Eye (tissue), 1 donor: Measurements from ENCODE around the gene EML6.

Experiments used
- DNase-seq: peaks from one replicate; pipeline ENCODE4 v3.0.0-alpha.2; 2015

The EML6 gene

DNA sequence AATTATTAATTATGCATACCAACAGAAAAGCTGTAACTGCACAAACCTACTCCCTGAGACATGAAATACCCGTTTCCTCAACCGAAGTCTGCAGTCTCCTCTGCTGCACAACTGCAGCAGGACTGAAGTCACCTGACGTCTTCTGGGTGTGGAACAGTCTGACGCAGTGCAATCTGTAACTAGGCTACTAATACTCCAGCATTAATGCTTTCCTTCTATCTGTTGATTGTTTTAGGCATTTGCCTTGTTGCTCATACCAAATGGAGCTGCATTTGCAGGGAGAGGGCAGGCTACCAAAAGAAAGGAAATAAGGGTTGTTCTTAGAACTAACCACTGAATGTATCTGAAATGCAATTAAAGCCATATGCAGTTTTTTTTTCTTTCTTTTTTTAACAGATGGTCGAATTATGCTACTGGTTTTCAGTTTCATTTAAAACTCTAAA, 286.7 kb downstream of the EML6 start:
- DNase-seq: peak; percentile 52

DNA sequence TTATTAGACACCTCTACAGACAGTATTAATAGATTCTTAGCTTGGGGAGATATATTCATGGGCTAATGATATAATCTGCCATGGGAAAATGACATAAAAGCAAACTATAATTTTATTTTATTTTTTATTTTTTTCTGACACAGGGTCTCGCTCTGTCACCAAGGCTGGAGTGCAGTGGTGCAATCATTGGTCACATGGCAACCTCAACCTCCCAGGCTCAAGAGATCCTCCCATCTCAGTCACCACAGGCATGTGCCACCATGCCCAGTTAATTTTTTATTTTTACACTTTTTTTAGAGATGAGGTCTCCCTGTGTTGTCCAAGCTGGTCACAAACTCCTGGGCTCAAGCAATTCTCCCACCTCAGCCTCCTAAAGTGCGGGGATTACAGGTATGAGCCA, 287.5 kb downstream of the EML6 start:
- no peak for DNase-seq

GRCh38 chr2:55011831-55012671, 288.6 kb downstream of the EML6 start:
- no peak for DNase-seq

- DNase-seq: no peak
Observed at GRCh38 chr2:55012672-55013484, 289.4 kb downstream of the EML6 start.

GRCh38 chr2:55013936-55014335, 290.5 kb downstream of the EML6 start:
- DNase-seq: no peak

DNA sequence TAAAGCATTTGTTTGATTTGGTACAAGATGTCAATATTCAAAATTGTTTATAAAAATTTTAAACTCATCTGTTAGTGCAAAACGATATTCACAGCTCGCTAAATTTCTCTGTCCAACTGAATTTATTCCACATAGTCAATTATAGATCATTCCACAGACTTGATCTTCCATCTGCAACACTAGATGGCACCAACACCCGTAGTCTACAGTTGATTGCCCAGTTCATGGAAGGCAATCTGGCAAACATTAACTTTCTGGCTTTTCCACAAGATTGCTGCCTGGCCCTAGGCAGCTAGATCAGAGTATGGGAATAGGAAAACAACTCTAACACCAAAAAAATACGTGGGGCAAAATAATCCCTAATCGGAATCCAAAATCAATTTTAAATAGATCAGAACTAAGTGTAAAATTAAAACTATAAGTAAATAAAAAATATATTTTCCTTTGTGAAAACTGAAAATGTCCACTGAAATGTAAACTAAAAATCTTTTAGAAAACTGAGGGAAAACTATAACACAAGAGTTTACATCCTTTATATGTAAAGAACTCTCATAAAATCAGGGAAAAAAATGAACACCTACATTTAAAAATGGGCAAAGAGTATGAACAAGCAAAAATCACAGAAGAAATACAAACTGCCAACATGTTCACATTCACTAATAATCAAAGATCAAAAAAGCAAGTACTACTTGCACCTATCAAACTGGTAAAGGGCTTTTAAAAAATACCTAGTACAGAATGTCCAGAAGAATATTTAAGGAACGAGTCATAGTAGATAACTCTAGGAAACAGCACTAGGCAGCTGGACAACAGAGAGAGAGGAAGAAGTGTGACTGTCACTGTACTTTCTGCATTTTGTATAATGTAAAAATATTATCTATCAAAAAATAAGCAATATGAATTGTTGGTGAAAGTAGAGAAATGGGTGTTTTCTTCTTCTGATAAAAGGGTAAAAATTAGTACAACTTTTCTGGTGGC, 291.8 kb downstream of the EML6 start:
- DNase-seq: peak; percentile 75

DNA sequence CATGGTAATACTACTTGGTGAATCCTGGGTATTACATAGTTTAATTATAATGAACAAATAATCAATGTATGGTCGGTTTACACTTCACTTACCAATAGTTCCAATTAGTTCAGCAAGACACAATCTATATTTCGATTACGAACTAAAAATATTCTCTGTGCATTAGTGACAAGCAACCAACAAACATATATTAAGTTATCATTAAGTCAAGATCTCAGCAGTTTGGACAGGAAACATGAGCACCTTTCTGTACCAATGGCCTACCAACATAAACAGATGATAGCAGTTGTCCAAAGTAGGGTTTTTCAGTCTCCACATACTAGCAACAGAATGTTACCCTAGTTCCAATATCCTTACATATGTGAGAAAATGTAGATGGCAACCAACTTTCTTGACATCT, 294.0 kb downstream of the EML6 start:
- no peak for DNase-seq

DNA sequence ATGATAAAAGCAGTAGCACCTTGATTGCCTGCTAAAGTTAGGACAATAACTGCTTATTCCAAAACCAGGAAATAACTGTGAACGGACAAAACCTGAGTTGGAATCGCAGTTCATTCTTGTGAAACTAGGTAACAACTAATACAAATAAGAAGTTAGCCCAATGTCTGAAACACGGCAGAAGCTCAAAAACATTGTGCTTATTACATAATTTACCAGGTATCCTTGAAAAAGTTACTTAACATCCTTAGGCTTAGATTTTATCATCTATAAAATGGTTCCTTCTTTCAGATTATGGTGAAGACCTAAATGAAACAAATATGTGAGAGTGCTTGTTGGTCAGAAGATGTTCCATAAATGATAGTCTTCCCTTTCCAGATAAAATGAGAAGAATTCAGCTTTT, 294.4 kb downstream of the EML6 start:
- DNase-seq: no peak

DNA sequence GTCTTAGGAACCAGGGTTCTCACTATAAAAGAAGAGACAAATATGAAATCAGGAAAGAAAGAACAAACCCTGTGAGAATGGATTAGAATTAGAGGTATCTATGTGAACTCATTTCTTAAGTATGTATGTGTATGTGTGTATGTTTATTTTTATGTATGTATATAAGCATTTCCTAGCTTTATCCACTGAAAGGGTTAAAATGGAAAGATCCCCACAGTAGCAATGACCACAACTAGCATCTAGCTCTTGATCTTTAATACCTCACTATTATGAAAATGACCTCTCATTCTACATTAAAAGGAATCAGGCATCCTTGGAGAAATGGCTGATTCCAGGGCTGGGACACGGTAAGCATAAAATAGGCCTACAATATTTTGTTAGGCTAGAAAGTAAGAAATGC, 295.2 kb downstream of the EML6 start:
- DNase-seq: no peak

DNA sequence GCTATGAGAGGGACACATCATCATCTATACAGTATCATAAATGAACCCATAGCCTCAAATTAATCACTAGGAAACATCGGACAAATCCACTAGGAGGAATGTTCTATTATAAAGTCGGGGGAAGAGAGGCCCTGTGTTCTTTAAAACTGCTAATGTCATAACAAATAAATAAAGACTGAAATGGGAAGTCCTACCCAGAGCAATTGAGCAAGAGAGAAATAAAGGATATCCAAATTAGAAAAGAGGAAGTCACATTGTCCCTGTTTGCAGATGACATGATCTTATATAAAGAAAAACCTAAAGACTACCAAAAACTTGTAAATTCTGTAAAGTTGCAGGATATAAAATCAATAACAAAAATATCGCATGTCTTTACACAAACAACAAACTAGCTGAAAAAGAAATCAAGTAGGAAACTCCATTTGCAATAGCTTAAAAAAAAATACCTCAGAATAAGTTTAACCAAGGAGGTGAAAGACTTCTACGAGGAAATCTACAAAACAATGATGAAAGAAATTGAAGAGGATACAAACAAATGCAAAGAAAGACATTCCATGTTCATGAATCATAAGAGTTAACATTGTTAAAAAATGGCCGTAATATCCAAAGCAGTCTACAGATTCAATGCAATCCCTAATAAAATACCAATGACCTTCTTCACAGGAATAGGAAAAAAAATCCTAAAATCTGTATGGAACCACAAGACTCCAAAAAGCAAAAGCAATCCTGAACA, 296.2 kb downstream of the EML6 start:
- DNase-seq: no peak
